ENCODE data around the gene MRPL44. TPM values are rescaled to one million over a fixed set of nuclear protein-coding genes. Genes with fewer than 3 reads are reported as not detected.
A peak's percentile ranks its signal among the peaks of the same experiment; 100 is the strongest.
"Not testable (repeated sequence)": the region's sequence is repeated elsewhere in the genome, so short reads cannot be mapped to it uniquely, and the experiment has no call there.

Gene MRPL44
- total RNA-seq, 2 donors from 2014 or later = 28.6 to 35.5 TPM

DNA sequence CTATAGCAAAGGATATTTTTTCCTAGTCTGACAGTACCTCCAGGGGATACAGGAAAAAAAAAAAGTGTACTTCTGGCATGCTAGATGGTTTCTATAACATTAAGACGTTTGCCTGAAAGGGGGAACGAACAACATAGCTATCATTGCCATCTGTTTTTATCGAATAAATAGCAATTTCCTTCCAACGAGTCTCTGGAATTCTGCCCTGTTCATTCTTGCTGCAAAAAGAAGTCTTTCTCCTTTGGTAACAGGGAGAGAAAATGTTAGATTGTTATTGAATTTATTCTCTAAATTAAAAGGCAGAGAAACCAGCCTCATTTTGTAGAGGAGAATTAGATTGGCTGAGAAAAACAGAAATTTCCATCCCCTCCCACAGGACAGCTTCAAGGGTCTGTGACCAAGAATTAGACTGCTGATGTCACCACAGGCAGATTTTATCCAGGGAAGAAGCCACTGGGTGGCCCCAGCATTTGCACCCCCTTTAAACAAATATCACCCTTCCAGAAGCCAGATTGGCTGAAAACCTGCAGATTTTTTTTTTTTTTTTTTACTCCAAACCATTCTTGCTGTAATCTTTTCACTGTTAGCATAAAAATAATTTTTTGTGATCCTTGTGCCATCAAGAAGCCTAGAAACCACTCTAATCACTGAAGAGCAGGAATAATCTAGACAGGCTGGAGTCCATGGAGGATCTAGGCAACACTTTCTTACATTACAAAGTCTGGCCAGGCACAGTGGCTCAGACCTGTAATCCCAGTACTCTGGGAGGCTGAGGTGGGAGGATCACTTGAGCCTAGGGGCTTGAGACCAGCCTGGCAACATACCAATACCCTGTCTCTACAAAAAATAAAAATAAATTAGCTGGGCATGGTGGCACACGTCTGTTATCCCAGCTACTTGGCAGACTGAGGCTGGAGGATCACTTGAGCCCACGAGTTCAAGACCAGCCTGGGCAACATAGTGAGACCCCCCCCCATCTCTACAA lies 24.2 kb upstream of the MRPL44 start:
- ATAC-seq (no peak), DNase-seq (no peak)
- intact Hi-C loops (cut with DNase I, micrococcal nuclease) = no loop called here

DNA sequence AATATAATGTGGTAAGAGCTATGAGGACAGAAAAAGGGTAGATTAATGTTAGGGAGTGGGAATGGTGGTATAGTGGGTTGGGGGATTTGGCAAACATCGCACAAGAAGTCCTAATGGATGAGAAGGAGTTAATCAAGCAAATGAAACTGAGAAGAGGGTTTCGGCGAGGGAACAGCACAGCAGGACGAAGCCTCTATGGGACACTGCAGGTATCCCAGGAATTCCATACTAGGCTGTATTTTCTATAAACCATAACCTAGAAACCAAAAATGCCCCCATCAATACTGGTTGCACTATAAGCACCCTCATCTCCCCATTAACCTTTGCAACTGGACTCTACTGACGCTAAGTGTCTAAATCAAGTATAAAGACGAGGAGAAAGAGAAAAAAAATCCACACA lies 22.4 kb upstream of the MRPL44 start:
- intact Hi-C loops (cut with DNase I, micrococcal nuclease) = no loop called here
- no peak for ATAC-seq
- DNase-seq = no peak

DNA sequence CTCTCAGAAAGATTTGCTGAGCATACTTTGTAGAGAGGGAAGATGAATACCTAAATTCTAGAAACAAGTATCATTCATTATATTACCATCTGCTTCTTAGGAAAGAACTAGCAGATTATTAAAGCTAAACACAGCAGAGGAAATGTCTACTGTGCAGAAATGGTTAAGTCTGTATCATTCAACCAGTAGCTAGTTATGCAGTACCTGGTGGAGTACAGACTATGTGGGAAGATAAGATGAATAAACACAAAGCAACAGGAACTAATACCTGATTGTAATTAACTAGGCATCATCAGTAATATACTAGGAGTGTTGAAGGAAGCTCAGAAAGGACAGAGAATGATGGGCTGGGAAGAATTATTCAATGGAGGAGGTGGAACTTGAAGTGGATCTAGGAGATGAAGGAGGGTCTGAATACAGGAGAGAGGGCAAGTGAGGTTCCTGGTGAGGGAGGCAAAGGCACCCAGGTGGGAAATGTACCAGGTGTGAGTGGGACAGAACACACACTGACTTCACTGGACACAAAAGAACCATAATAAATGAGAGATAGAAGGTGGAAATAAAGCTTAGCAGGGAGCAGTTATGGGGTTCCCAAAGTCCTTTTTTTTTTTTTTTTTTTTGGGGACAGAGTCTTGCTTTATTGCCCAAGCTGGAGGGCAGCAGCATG lies 21.7 kb upstream of the MRPL44 start:
- intact Hi-C loops (cut with DNase I, micrococcal nuclease) = no loop called here
- DNase-seq (no peak), ATAC-seq (no peak)

DNA sequence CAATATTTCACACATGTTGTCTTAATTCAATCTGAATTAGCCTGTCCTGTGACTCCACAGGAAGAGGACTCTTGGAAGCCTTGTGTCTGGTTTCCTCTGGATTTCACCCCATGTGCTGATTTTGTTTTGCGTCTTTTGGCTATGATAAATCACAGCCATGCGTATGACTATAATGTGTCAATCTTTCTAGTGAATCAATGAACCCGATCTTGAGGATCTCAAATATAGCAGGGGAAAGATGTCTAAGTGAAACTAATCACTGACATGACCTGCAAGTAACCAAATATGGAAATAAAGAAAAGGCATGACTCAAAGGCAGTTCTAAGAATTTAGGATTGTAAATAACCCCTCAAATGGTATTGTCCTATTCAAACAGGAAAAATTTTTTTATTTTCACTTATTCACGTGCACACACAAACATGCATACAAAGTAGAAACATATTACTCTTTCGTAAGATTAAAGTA lies 20.4 kb upstream of the MRPL44 start:
- ATAC-seq = no peak
- DNase-seq = no peak
- intact Hi-C loops (cut with DNase I, micrococcal nuclease) = no loop called here

DNA sequence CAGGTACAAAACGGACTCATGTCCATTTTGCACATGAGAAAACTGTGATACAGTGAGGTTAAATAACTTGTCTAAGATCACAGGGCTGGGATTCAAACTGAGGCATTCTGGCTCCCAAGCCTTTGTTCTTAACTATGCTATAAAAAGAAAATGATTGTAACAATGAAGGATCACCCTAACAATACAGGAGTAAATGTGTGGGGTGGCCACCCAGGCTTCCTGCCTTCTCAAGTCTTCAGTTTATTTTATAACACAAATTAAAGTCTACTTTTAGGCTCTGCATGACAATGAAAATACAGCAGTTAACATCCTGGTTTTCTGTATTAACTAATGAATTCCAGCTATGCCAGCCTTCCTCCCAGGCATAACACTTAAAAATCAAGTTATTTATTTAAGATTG lies 19.7 kb upstream of the MRPL44 start:
- ATAC-seq (no peak), DNase-seq (no peak)
- intact Hi-C loops (cut with DNase I, micrococcal nuclease) = no loop called here

DNA sequence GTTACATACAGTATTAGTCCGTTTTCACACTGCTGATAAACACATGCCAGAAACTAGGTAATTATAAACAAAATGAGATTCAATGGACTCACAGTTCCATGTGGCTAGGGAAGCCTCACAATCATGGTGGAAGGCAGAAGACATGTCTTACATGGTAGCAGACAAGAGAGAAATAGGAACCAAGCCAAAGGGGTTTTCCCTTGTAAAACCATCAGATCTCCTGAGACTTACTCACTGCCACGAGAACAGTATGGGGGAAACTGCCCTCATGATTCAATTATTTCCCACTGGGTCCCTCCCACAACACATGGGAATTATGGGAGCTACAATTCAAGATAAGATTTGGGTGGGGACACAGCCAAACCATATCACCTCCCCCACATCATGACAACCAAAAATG lies 17.8 kb upstream of the MRPL44 start:
- ATAC-seq; DNase-seq; intact Hi-C loops (cut with DNase I, micrococcal nuclease): not testable (repeated sequence)

DNA sequence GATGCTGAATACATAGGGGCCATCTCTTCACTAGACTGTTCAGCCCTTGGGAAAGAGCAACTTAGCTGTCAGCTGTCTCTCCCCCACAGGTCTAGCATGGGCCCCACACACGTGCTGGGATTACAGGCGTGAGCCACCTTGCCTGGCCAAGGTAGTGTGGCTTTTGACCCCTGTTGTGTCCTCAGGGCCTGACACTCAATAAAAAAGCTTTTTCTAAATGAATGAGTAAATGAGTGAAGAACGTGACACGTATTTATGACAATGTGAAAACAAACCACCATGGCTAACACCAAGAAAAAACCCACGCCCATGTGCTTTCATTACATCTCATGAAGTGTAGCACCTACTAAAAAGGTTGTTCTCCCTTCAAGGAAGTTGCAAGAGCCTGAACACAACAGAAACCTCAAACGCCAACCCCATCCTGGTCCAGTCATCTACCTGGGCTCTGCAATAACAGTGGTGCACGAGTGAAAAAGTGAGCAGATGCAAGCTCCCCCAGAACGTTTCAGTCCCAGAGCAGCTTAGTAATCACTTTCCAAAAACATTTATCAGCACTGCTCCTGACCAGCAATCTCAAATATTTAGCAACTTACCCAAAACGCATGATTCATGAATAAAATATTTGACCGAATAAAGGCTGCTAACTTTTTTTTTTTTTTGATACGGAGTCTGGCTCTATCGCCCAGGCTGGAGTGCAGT lies 15.5 kb upstream of the MRPL44 start:
- intact Hi-C loops (cut with DNase I, micrococcal nuclease) = no loop called here
- DNase-seq (no peak), ATAC-seq (peak; percentile 27)

DNA sequence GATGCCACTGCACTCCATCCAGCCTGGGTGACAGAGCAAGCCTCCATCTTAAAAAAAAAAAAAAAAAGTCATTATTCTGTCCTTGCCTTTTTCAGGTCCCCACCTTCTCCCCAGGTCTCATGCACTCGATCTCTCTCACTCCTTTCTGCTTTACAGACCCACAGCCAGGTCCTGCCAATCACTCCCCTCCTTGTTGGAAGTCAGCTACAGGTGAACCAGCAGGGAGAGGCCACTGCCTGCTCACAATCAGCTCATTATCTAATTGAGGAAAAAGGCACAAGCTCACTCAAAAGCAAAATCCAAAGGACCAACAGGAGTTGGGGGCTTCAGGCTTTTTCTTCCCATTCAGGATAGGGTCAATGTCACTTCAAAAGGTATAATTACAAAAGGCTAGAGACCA lies 14.1 kb upstream of the MRPL44 start:
- intact Hi-C loops (cut with DNase I, micrococcal nuclease) = no loop called here
- DNase-seq (peak in 1 of 2 donors; percentile 23), ATAC-seq (peak; percentile 2)

DNA sequence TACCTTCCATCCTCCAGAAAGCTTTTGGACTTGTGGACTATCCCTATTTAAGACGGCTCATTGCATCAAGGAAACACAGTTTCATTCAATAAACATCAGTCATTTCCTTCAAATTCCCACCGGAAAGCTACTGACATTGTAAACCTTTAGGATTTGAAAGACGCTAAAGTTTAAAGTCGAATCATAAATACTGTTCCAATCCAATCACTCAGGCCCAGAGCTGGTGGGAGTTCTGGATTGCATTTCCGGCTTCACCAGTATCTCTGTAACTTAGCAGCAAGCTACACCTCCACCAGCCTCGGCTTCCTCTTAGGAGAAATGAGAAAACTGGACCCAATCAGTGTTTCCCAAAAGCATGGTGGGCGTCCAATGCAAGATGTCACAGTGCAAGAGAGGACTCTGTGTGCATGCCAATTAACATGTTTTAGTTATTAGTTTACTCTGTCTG lies 13.7 kb upstream of the MRPL44 start:
- intact Hi-C loops (cut with DNase I, micrococcal nuclease) = no loop called here
- peak; percentile 75 for ATAC-seq
- DNase-seq = peak; percentile 66 to 78

DNA sequence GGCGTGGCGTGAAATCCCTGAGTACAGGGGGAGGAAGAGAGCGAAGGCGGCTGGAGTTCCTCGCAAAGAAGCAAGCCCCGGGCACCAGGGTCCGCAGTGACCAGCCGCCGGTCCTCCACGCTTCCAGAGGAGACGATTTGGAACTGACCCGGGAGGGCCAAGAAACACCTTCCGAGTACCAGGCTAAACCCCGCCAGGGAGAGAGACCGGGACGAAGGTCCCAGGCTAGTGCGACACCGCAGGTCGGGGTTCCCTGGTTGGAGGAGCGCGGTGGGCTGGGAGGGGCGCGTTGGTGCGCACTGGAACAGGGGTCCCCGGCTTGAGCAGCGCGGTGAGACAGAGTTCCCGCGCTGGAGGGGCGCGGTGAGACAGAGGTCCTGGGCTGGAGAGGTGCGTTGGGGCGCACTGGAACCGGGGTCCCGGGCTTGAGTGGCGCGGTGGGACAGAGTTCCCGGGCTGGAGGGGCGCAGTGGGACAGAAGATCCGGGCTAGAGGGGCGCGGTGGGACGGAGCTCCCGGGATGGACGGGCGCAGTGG lies 13.0 kb upstream of the MRPL44 start:
- intact Hi-C loops (cut with DNase I, micrococcal nuclease) = no loop called here
- peak; percentile 56 for ATAC-seq
- peak; percentile 43 to 62 for DNase-seq

DNA sequence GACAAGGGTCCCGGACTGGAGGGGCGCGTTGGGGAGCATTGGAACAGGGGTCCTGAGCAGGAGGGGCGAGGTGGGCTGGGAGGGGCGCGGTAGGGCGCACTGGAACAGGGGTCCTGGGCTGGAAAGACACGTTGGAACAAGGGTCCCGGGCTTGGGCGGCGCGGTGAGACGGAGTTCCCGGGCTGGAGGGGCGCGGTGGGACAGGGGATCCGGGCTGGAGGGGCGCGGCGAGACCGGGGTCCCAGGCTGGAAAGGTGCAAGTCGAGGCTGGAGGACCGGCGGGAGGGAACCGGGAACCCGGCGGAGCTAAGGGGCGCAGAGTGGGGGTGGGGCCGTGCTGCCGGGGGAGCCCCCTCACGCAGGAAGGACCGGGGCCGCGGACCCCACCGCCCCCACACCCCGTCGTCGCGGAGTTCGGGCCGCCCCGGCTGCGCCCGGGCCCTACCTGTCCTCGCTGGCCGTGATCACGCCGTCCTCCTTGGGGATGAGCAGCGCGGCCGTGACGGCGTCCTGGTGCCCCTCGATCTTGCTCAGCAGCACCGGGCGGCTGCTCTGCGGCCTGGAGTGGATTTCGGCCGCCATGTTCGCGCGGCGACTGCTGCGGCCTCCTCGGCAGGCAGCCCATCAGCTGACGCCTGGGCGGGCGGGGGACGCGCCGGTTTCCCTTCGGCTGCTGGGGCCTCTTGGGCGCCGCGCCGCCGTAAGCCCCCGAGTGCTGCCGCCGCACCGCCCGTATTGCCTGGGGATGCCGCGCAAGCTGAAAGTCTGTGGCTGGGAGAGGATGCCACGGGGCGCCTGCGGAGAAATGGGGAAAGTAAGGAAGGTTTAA lies 12.3 kb upstream of the MRPL44 start, which contains the start of gene WDFY1:
Gene WDFY1, minus strand, starts transcription at position 633 of the 829 bp plus-strand sequence. Its CDS starts 51 bp downstream, at position 582.
- intact Hi-C loops (cut with DNase I, micrococcal nuclease) = no loop called here

DNA sequence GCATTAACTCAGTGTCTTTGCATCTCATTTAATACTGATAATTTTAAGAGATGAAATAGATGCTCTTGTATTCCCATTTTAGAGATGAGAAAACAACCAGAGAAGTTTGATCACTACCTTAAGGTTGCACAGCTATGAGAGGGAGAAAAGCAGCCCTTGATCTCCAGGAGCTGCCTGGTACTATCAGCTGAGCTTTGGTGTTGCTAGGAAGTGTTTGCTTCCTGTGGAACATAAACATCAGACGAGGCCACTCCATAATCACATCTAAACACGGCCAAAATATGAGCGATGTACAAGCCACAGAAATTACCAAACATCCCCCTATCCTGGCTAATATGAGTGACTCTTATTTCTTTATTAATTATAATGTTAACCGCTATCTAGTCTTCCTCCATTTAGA lies 11.5 kb upstream of the MRPL44 start:
- DNase-seq (no peak), ATAC-seq (no peak)
- intact Hi-C loops (cut with DNase I, micrococcal nuclease) = no loop called here

More for the DNA sequence above, 12.3 kb upstream of the MRPL44 start, which contains the start of gene WDFY1:
- peak; percentile 78 for ATAC-seq
- DNase-seq = peak; percentile 88 to 91

DNA sequence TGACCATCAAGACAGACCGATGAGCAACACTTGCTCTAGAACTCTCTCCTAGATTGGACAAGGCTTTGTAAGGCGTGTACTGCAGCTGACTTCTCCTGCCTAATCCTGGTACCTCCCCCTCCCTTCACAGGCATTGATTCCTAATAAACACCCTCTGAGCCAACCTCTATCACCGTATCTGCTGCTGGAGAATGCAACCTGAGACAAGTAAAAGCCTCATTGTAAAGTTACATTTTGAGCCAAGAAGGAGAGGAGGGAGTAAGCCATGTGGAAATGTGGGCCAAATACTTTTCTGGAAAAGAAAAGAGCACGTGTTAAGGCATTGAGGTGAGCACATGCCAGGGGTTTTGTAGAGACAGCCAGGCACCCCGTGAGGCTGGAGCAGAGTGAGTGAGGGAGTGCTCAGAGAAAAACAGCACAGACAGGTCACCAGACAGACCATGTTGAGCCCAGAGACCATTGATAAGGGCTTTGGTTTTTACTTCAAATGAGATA lies 9.5 kb upstream of the MRPL44 start:
- intact Hi-C loops (cut with DNase I, micrococcal nuclease) = no loop called here
- DNase-seq (no peak), ATAC-seq (no peak)

DNA sequence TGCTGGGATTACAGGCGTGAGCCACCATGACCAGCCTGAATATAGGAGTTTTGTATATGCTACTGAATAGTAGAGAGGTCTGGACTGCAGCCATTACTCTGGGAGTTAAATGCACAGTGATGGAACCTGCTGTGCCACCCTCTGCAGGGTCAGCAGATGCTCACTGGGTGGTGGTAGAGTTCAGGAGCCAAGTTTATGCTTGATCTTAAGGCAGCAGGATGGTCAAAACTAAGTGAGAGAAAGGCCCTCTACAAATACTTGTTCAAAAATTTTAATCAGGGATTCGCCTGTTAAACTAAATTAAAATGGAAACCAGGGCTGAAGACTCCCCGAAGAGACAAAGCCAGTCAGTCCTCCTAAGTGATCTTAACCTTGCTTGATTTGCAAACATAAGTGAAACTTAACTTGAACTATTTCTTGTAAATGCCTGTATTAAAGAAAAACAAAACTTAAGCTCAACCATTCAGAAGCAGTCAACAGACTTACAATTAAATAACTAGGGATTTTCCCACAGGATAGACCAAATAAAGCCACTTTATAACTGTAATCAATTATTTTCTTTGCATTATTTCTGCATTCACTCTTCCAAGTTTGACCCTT lies 7.9 kb upstream of the MRPL44 start:
- intact Hi-C loops (cut with DNase I, micrococcal nuclease) = no loop called here
- DNase-seq = no peak
- no peak for ATAC-seq

DNA sequence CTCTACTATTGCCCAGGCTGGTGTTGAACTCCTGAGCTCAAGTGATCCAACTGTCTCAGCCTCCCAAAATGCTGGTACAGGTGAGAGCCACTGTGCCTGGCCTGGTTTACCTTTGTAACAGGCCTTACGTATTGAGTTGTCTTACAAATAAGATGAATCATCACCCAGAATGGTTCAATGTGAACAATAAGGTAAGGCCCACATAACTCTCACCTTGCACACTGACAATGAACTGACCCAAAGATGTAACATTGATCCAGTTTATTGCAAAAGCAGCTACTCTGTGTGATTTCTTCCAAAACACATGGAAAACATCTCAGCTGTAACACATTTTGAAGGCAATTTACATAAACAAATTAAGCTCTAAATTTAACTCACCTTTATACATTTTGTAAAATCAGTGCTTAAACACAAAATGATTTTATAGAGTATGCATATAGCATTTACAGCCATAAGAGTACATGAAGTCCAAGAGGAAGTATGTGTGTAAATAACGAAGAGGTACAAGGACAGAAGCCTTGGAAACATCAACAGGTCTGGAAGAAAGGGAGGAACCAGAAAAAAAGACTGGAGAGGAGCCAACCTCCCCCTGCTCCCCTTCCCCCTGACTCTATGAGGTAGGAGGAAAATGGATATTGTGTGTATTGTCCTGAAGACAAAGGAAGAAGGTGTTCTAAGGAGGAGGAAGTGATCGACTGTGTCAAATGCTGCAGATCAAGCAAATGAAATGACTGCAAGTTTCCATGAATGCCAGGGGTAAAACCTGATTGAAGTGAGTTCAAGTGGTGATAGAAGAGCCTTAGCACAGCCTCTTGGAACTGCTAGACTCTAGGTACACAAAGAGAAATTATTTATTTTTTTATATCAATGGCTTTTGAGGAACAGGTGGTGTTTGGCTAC lies 6.6 kb upstream of the MRPL44 start:
- DNase-seq (no peak), ATAC-seq (peak; percentile 85)
- intact Hi-C loops (cut with DNase I, micrococcal nuclease) = no loop called here

DNA sequence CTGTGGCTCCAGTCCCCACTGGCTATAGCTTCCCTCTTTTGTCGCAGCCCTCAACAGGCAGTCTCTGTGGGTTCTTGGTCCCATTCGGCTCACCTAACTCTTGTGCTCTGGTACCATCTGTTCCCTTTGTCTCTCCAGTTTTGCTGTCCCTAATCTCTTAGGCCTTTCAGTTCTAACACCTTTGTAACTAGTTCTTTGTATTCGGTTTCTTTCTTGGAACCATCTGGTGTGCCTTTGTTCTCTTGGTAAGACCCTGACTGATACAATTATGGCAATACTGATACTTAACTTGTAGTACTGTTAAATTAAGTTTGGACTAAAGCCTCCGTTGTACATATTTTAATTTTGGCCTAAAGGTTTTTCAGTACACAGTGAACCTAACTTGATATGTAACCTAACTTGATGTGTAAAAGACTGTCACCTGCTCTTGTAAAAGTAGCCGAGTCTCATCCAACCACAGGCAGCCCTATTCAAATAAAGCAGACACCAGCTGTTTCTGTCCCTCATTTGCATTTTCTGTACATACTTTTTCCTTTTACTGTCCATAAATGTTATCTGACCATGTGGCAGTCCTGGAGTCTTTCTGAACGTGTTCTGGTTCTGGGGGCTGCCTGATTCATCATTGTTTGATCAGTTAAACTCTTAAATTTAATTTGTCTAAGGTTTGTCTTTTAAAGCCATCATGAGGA lies 4.8 kb upstream of the MRPL44 start:
- ATAC-seq (peak; percentile 23), DNase-seq (no peak)
- intact Hi-C loops (cut with DNase I, micrococcal nuclease) = no loop called here

All from left colon (tissue), 2 donors.